DND-41 (cell line): ENCODE data around the gene C1QTNF6.
"Not testable (repeated sequence)": the region's sequence is repeated elsewhere in the genome, so short reads cannot be mapped to it uniquely, and the experiment has no call there.

Experiments
- ATAC-seq: fragments of 200-7000 bp; cut with Tn5 transposase; 3 replicates; pipeline ENCODE4 v1.9.1; 2021; ENCODE audit warnings: low read depth; ENCODE audit not compliant: insufficient read depth
- DNase-seq: peaks from one replicate; pipeline ENCODE4 v3.0.0-alpha.2; 2020
- H2AFZ ChIP-seq: 2 replicates; pipeline ENCODE4 v1.6.0; 2012; ENCODE audit warnings: low read depth, low read length
- H3K27ac ChIP-seq: 2 replicates; pipeline ENCODE4 v1.5.1; 2012; ENCODE audit warnings: low read length, inconsistent platforms
- H3K27me3 ChIP-seq: fragments of 200-600 bp; sonication (generic); 2 replicates; pipeline ENCODE4 v1.6.0; 2012; ENCODE audit warnings: low read length, mild to moderate bottlenecking, inconsistent platforms; ENCODE audit not compliant: insufficient read depth, poor library complexity
- H3K36me3 ChIP-seq: 2 replicates; pipeline ENCODE4 v1.5.1; 2012; ENCODE audit warnings: low read length, inconsistent platforms; ENCODE audit not compliant: insufficient read depth
- H3K4me1 ChIP-seq: 2 replicates; pipeline ENCODE4 v1.5.1; 2012; ENCODE audit warnings: mild to moderate bottlenecking, low read length; ENCODE audit not compliant: insufficient read depth
- H3K4me2 ChIP-seq: 2 replicates; pipeline ENCODE4 v1.6.0; 2012; ENCODE audit warnings: mild to moderate bottlenecking, moderate library complexity, low read length, inconsistent platforms; ENCODE audit not compliant: insufficient read depth
- H3K4me3 ChIP-seq, 2 experiments: fragments of 200-600 bp in 1 of 2; shearing (Covaris generic) in 1 of 2; 2 replicates each; pipeline ENCODE4 v1.5.1; 2012 to 2016; ENCODE audit warnings: inconsistent platforms in 2 of 2, low read length in 2 of 2, mild to moderate bottlenecking in 2 of 2, low read depth in 1 of 2, moderate library complexity in 1 of 2
- H3K79me2 ChIP-seq: 2 replicates; pipeline ENCODE4 v1.6.0; 2012; ENCODE audit warnings: low read length, inconsistent platforms; ENCODE audit not compliant: insufficient read depth
- H3K9ac ChIP-seq: 2 replicates; pipeline ENCODE4 v1.6.0; 2012; ENCODE audit warnings: low read depth, mild to moderate bottlenecking, inconsistent platforms, low read length, moderate library complexity
- H3K9me3 ChIP-seq: 2 replicates; pipeline ENCODE4 v1.5.1; 2012; ENCODE audit warnings: low read length, moderate library complexity, mild to moderate bottlenecking, inconsistent platforms; ENCODE audit not compliant: insufficient read depth, severe bottlenecking
- H4K20me1 ChIP-seq: 2 replicates; pipeline ENCODE4 v1.6.0; 2012; ENCODE audit warnings: low read length; ENCODE audit not compliant: insufficient read depth
- CTCF ChIP-seq: IDR thresholded peaks from 2 replicates; pipeline ENCODE4 v1.5.1; 2012; ENCODE audit warnings: borderline replicate concordance, low read length, moderate library complexity, mild to moderate bottlenecking; ENCODE audit not compliant: poor library complexity, severe bottlenecking; ENCODE audit errors: extremely low read depth
- EZH2 ChIP-seq: IDR thresholded peaks from 3 replicates; pipeline ENCODE4 v1.6.1; 2012; ENCODE audit warnings: borderline replicate concordance, low read depth, mild to moderate bottlenecking, moderate library complexity, low read length, inconsistent platforms; ENCODE audit not compliant: severe bottlenecking

C1QTNF6 gene

GRCh38 chr22:37202716-37203115, 14.7 kb upstream of the C1QTNF6 start:
- Histone ChIP-seq H3K4me3 (no peak overlapping the region), H3K9ac (no peak overlapping the region), H2AFZ (no peak overlapping the region), H3K27me3 (no peaks in the 10 kb centered on the region), H3K4me1 (peaks cover 13% of the 10 kb centered on the region), H3K36me3 (no peaks in the 10 kb centered on the region), H3K4me2 (no peak overlapping the region), H3K79me2 (peaks cover 6% of the 10 kb centered on the region), H3K27ac (no peak overlapping the region), H4K20me1 (no peaks in the 10 kb centered on the region), H3K9me3 (no peaks in the 10 kb centered on the region)
- TF ChIP-seq CTCF = no peak
- no peak for TF ChIP-seq EZH2
- DNase-seq = no peak
- ATAC-seq = no peak

- Histone ChIP-seq H3K79me2 (peaks cover 7% of the 10 kb centered on the region), H3K9ac (0 out of 2 replicates have a peak overlapping the region, but pooled peaks have one; percentile 18), H3K36me3 (no peaks in the 10 kb centered on the region; the same call in 1 of the 2 replicates), H2AFZ (no peak overlapping the region), H3K4me2 (no peak overlapping the region), H3K9me3 (no peaks in the 10 kb centered on the region), H3K4me1 (peaks cover 18% of the 10 kb centered on the region), H3K27ac (no peak overlapping the region), H4K20me1 (no peaks in the 10 kb centered on the region), H3K27me3 (no peaks in the 10 kb centered on the region), H3K4me3 (no peak overlapping the region)
- DNase-seq (no peak), ATAC-seq (no peak)
- TF ChIP-seq CTCF = no peak
- TF ChIP-seq EZH2 = no peak
Observed at GRCh38 chr22:37202001-37202555, 14.0 kb upstream of the C1QTNF6 start.

GRCh38 chr22:37201443-37201820, 13.4 kb upstream of the C1QTNF6 start:
- ATAC-seq, DNase-seq, H3K9ac ChIP-seq, H3K36me3 ChIP-seq, H3K4me2 ChIP-seq, H3K27me3 ChIP-seq, H3K79me2 ChIP-seq, H3K9me3 ChIP-seq, H3K27ac ChIP-seq, H4K20me1 ChIP-seq, H3K4me3 ChIP-seq, H2AFZ ChIP-seq: not testable (repeated sequence)
- H3K4me1 ChIP-seq = peaks cover 18% of the 10 kb centered on the region

- Histone ChIP-seq H3K79me2 (peaks cover 7% of the 10 kb centered on the region), H3K36me3 (no peaks in the 10 kb centered on the region; the same call in 1 of the 2 replicates), H3K9me3 (no peaks in the 10 kb centered on the region), H3K4me2 (peak overlapping the region; percentile 86), H2AFZ (peak overlapping the region; percentile 75), H3K9ac (peak overlapping the region; percentile 83), H3K27ac (peak overlapping the region; percentile 58), H3K4me1 (peaks cover 18% of the 10 kb centered on the region), H4K20me1 (no peaks in the 10 kb centered on the region), H3K4me3 (peak overlapping the region in 1 of 2 experiments; percentile 40; a peak in 2 of 4 replicates), H3K27me3 (no peaks in the 10 kb centered on the region)
- TF ChIP-seq CTCF (no peak), EZH2 (no peak)
- DNase-seq (no peak), ATAC-seq (no peak)
Observed at GRCh38 chr22:37199760-37200108, 11.7 kb upstream of the C1QTNF6 start.
